BLaER1 treated with 17β-estradiol and CSF1 and Interleukin-3, amounts not matched to agents 10 nM and 100 nM (cell line): ENCODE data around the gene SCRT2.

Source experiments
- H3K27ac ChIP-seq, 11 experiments: shearing (Covaris generic); formaldehyde crosslinking; 2 replicates each; pipeline ENCODE4 v1.8.1; 2022
- H3K27me3 ChIP-seq, 11 experiments: shearing (Covaris generic); formaldehyde crosslinking; 2 replicates each; pipeline ENCODE4 v1.8.1; 2022
- H3K36me3 ChIP-seq, 11 experiments: shearing (Covaris generic); formaldehyde crosslinking; 2 replicates each; pipeline ENCODE4 v1.8.1; 2022
- H3K4me1 ChIP-seq, 10 experiments: shearing (Covaris generic); formaldehyde crosslinking; 2 replicates each; pipeline ENCODE4 v1.8.1; 2022
- H3K4me2 ChIP-seq, 11 experiments: shearing (Covaris generic); formaldehyde crosslinking; 2 replicates each; pipeline ENCODE4 v1.8.1; 2022
- H3K4me3 ChIP-seq, 10 experiments: shearing (Covaris generic); formaldehyde crosslinking; 2 replicates each; pipeline ENCODE4 v1.8.1; 2022
- H3K9ac ChIP-seq, 11 experiments: shearing (Covaris generic); formaldehyde crosslinking; 2 replicates each; pipeline ENCODE4 v1.8.1; 2022
- H3K9me3 ChIP-seq, 11 experiments: shearing (Covaris generic); formaldehyde crosslinking; replicated peaks in 1 of 11; 2 replicates each; pipeline ENCODE4 v1.8.1; 2022
- H4K20me1 ChIP-seq, 11 experiments: shearing (Covaris generic); formaldehyde crosslinking; 2 replicates each; pipeline ENCODE4 v1.8.1; 2022
- Cebpa-rat ChIP-seq, 11 experiments: shearing (Covaris generic); IDR thresholded peaks; 2 replicates each; pipeline ENCODE4 v1.8.1; 2022

Gene SCRT2

DNA sequence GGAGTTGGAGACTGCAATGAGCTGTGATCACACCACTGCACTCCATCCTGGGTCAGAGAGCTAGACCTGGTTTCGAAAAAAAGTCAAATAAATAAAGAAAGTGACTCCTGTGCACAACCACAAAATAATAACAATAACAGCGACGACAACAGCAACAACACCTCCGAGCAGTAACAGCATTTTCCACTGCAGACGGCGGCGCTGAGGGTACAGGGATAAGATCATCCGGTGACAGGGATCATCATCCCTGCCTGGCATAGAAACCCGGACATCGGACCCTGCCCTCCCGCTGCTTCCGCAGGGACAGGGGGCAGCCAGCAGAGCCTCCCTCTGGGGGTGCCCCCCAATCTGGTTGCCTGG, 34.1 kb downstream of the SCRT2 start:
- Histone ChIP-seq H3K27me3 (peaks cover 8 to 14% (median 11%) of the 10 kb centered on the region in 11 experiments), H3K36me3 (no peaks in the 10 kb centered on the region), H3K4me1 (peaks cover 9 to 14% (median 12%) of the 10 kb centered on the region in 10 experiments; a peak in 19 of 20 replicates), H3K27ac (no peak overlapping the region), H3K4me2 (no peak overlapping the region), H4K20me1 (peaks cover 0 to 19% (median 0%) of the 10 kb centered on the region in 11 experiments; a peak in 6 of 22 replicates), H3K4me3 (no peak overlapping the region), H3K9me3 (no peaks in the 10 kb centered on the region), H3K9ac (no peak overlapping the region)
- no peak for TF ChIP-seq Cebpa-rat (IDR thresholded peaks at IDR 0.05)

DNA sequence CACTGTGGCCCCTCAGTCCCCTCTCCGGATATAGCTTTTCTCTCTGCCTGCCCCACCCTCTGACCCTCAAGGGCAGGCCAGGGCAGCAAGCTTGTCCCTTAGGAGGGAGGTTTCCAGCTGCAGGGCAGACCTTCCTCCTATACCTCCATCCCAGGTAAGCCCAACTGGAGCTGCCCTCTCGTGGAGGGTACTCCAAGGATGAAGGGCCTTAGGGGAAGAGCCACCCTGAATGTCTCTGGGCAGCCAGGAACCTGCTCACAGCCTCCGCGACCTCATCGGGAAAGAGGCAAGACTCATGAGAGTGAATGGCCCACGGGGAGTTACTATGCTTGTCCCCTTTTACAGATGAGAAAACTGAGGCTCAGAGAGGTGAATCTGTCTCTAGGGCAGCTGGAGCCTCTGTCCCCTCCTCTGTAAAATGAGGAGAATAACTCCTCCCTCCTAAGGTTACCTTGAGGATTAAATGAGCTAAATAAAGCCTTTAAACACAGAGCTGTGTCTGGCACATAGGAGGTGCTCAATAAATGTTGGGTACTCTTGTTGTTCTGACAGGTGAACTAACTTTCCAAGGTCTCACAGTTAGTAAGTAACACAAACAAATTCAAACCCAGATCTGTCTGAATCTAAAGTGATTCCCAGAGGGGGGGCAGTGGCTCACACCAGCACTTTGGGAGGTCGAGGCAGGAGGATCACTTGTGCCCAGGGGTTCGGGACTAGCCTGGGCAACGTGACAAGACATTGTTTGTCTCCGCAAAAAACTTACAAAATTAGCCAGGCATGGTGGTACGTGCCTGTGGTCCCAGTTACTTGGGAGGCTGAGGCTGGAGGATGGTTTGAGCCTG, 34.7 kb downstream of the SCRT2 start:
- no peaks in the 10 kb centered on the region for H3K36me3 ChIP-seq
- H3K4me1 ChIP-seq: peaks cover 3 to 10% (median 6%) of the 10 kb centered on the region in 10 experiments; a peak in 19 of 20 replicates
- H3K27me3 ChIP-seq: peaks cover 8 to 14% (median 11%) of the 10 kb centered on the region in 11 experiments
- no peak overlapping the region for H3K4me2 ChIP-seq
- H3K27ac ChIP-seq: no peak overlapping the region
- H3K9ac ChIP-seq: no peak overlapping the region
- H3K9me3 ChIP-seq: no peaks in the 10 kb centered on the region
- no peak overlapping the region for H3K4me3 ChIP-seq
- TF ChIP-seq Cebpa-rat (IDR thresholded peaks at IDR 0.05): no peak
- peaks cover 0 to 13% (median 0%) of the 10 kb centered on the region in 11 experiments; a peak in 5 of 22 replicates for H4K20me1 ChIP-seq

DNA sequence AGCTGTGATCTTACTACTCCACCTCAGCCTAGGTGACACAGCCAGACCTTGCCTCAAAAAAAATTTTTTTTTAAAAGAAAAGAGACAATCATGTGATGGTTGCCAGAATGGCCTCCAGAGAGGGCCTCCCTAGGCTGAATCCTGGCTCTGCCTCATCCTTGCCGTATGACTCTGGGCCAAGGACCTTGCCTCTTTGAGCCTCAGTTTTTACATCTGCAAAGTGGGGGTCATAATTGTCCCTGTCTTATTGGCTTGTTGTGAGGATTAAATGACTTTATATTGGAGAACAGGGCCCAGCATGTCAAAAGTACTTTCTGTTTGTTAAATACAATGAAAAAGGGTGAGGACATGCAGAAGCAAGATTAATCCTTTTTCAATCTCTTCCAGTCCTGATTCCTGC, 37.0 kb downstream of the SCRT2 start:
- Histone ChIP-seq H3K4me1 (no peaks in the 10 kb centered on the region), H3K27ac (no peak overlapping the region), H4K20me1 (peaks cover 0 to 10% (median 0%) of the 10 kb centered on the region in 11 experiments; a peak in 4 of 22 replicates), H3K4me3 (no peak overlapping the region), H3K9ac (no peak overlapping the region), H3K4me2 (no peak overlapping the region), H3K36me3 (no peaks in the 10 kb centered on the region), H3K9me3 (no peaks in the 10 kb centered on the region), H3K27me3 (peaks cover 8 to 13% (median 11%) of the 10 kb centered on the region in 11 experiments)
- no peak for TF ChIP-seq Cebpa-rat (IDR thresholded peaks at IDR 0.05)

DNA sequence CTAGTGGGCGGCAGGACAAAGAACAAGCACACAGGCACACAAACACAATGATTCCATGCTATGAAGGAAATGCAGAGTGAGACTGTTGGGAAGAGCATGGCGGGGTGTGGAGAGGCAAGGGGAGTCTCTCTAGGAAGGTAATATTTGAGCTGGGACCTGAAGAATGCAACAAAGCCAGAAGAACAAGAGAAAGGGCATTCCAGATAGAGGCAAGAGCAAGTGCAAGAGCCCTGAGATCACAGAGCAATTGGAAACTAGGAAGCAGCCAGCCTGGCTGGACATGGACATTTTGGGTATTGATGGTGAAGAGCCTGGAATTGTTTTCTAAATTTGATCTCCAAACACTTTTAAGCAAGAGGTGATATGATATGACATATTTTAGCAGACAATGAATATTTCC, 38.0 kb downstream of the SCRT2 start:
- Histone ChIP-seq H3K27ac (no peak overlapping the region), H3K27me3 (peaks cover 2 to 3% (median 3%) of the 10 kb centered on the region in 11 experiments), H3K4me1 (no peaks in the 10 kb centered on the region), H3K36me3 (no peaks in the 10 kb centered on the region), H3K4me3 (no peak overlapping the region), H4K20me1 (peaks cover 0 to under 1% (median 0%) of the 10 kb centered on the region in 11 experiments; a peak in 3 of 22 replicates), H3K9me3 (no peaks in the 10 kb centered on the region), H3K9ac (no peak overlapping the region), H3K4me2 (no peak overlapping the region)
- TF ChIP-seq Cebpa-rat (IDR thresholded peaks at IDR 0.05): no peak

DNA sequence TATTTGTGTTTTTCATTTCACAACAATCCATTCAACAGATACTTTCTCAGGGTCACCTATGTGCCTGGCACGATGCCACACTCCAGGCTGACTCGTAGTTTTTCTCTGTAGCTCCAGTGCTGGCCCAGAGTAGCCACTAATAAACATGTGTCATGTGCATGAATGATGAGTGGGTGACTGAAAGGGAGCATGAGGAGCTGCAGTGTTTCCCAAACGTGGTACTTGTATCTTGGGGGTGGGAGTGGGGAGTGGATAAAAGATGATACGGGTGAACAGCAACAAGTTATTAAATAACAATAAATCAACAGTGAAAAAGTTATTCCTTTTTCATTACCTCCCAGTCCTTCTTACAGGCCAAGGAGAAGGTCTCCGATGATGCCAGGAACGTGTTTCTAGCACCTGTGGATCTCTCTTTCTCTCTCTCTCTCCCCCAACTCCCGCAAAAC, 39.7 kb downstream of the SCRT2 start:
- no peaks in the 10 kb centered on the region for H3K27me3 ChIP-seq

DNA sequence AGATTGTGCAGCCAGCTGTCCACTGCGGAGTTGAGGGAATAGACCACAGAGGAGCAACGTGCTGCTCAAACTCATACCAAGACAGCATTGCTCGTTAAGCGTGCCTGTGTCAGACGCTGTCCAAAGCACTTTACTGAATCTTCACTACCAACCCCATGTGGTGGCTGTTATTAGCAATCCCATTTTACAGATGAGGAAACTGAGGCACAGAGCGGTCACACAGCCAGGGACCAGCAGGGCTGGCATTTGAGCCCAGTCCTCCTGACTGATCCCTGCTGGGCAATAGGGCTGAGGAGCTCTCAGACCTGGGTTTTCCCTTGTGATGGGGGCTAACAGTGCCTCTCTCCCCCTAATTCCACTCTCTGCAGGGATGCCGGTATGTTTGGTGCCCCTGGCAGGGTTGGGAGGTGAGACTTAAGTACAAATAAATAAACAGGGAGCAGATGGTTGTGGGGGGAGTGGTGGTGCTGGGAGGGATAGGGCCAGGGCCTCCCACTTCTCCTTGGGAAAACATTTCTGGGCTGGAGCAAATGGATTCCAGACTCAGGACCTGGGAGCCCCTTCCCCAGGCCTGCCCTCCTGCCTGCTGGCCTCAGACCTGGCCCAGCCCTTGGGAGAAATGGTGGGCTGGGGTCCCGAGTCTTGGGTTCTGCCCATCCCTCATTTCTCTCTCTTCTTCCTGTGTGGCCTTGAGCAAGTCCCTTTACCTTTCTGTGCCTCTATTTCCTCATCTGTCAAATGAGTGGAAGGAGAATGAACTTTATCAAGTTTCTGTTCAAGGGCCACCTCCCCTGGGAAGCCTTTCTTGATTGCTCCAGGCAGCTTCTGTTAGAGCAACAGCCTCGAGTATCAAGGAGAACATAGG, 40.3 kb downstream of the SCRT2 start:
- no peaks in the 10 kb centered on the region for H3K4me1 ChIP-seq
- H3K9ac ChIP-seq: no peak overlapping the region
- H3K27me3 ChIP-seq: no peaks in the 10 kb centered on the region
- no peak overlapping the region for H3K4me3 ChIP-seq
- no peak overlapping the region for H3K4me2 ChIP-seq
- H4K20me1 ChIP-seq: no peaks in the 10 kb centered on the region
- no peak for TF ChIP-seq Cebpa-rat (IDR thresholded peaks at IDR 0.05)
- H3K27ac ChIP-seq: no peak overlapping the region
- H3K36me3 ChIP-seq: no peaks in the 10 kb centered on the region
- no peaks in the 10 kb centered on the region for H3K9me3 ChIP-seq

More for the DNA sequence above, 39.7 kb downstream of the SCRT2 start:
- no peak overlapping the region for H3K4me2 ChIP-seq
- no peaks in the 10 kb centered on the region; a peak in 1 of 22 replicates for H4K20me1 ChIP-seq
- no peaks in the 10 kb centered on the region for H3K4me1 ChIP-seq
- H3K27ac ChIP-seq: no peak overlapping the region
- H3K9ac ChIP-seq: no peak overlapping the region
- H3K9me3 ChIP-seq: no peaks in the 10 kb centered on the region
- H3K36me3 ChIP-seq: no peaks in the 10 kb centered on the region
- no peak overlapping the region for H3K4me3 ChIP-seq
- TF ChIP-seq Cebpa-rat (IDR thresholded peaks at IDR 0.05): no peak

DNA sequence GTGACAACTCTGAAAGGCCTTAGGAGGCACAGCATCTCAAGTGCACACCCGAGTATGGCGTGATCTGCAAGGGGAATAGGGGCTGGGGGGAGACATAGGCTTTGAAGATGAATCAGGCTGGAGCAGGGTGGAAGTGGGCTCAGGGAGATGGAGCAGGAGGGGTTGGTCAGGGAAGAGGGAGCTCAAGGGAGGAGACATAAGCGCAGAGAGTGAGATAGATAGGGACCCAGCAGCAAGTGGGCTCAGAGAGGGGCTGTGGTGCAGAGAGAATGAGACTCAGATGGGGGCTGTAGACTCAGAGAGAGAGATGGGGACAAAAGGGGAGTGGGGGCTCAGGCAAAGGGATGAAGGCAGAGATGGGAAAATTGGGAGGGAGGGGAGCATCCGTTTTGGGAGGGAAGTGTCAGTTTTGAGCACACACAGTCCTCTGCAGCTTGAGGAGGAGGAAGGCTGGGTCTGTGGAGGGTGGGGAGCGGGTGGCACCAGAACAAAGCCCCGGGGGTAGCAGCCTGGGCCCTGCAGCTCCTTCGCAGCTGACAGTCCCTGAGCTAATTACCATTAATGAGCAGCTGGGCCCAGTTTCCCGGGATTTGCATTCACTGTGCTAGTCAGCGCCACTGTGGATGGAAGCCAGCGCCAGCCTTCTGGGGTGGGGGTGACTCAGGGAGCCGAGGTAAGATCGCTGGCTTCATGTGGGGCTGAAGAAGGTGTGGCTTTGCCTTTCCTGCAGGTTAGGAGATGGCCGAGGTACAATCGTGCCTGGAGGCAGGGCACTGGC, 41.3 kb downstream of the SCRT2 start:
- no peaks in the 10 kb centered on the region for H4K20me1 ChIP-seq
- H3K9me3 ChIP-seq: no peaks in the 10 kb centered on the region
- no peak overlapping the region for H3K27ac ChIP-seq
- H3K36me3 ChIP-seq: no peaks in the 10 kb centered on the region
- no peak for TF ChIP-seq Cebpa-rat (IDR thresholded peaks at IDR 0.05)
- H3K4me2 ChIP-seq: no peak overlapping the region
- H3K27me3 ChIP-seq: no peaks in the 10 kb centered on the region
- no peak overlapping the region for H3K9ac ChIP-seq
- H3K4me3 ChIP-seq: no peak overlapping the region
- no peaks in the 10 kb centered on the region for H3K4me1 ChIP-seq

DNA sequence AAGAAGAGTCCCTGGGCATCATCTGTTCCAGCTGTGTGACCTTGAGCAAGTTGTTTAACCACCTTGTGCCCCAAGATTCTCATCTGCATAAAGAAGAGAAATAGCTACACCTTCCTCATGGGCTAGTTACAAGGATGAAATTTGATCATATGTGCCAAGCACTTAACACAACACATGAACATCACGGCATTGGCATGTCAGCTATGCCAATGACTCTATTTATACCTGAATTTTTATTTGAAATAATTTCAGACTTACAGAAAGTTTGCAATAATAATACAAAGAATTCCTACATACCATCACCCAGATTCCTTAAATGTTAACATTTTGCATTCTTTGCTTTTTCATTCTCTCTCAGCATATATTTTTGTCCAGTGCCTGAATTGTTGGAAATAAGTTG, 44.5 kb downstream of the SCRT2 start:
- Histone ChIP-seq H3K4me2 (no peak overlapping the region), H3K27me3 (no peaks in the 10 kb centered on the region), H3K4me1 (no peaks in the 10 kb centered on the region), H3K9ac (no peak overlapping the region), H3K27ac (no peak overlapping the region), H3K36me3 (no peaks in the 10 kb centered on the region), H3K9me3 (peaks cover 0 to 7% (median 0%) of the 10 kb centered on the region in 11 experiments; a peak in 3 of 22 replicates), H4K20me1 (no peaks in the 10 kb centered on the region), H3K4me3 (no peak overlapping the region)
- TF ChIP-seq Cebpa-rat (IDR thresholded peaks at IDR 0.05): no peak
